SK-N-SH (cell line): ENCODE data around the gene CMC1. TPM values are rescaled to one million over a fixed set of nuclear protein-coding genes. Genes with fewer than 3 reads are reported as not detected.
A peak's percentile ranks its signal among the peaks of the same experiment; 100 is the strongest.

Experiments used
- CTCF ChIA-PET: fragments of 300-600, 350-600 bp; formaldehyde crosslinking; extraction: SDS; loops from one replicate; lab custom pipeline; 2021; lab: Yijun Ruan, JAX
- POLR2A ChIA-PET: fragments of 350-600 bp; sonication (Branson Sonifier 250); formaldehyde crosslinking; extraction: SDS; loops from one replicate; lab custom pipeline; 2020; ENCODE audit warnings: antibody characterized with exemption, inconsistent platforms; lab: Yijun Ruan, JAX
- DNase-seq: peaks from one replicate; pipeline ENCODE4 v3.0.0; 2012
- H2AFZ ChIP-seq: fragments of 200-600 bp; sonication (generic); 2 replicates; pipeline ENCODE4 v1.8.1; 2016; ENCODE audit warnings: antibody characterized with exemption, mild to moderate bottlenecking, low read depth
- H3F3A ChIP-seq: fragments of 200-600 bp; sonication (generic); replicated peaks from 2 replicates; pipeline ENCODE3; 2016; ENCODE audit warnings: antibody characterized with exemption, mild to moderate bottlenecking; ENCODE audit not compliant: insufficient read depth
- H3K27ac ChIP-seq, 2 experiments: fragments of 200-500 bp in 1 of 2; fragments of 200-600 bp in 1 of 2; sonication (Bioruptor generic) in 1 of 2; sonication (generic), shearing (Covaris generic) in 1 of 2; 2 replicates each; pipeline versions ENCODE4 v1.5.1 to v1.6.1; 2014 to 2016; ENCODE audit warnings: low read depth in 2 of 2, inconsistent platforms in 1 of 2, low read length in 1 of 2, mild to moderate bottlenecking in 1 of 2, mixed read lengths in 1 of 2
- H3K27me3 ChIP-seq: fragments of 200-600 bp; sonication (generic), shearing (Covaris generic); 2 replicates; pipeline ENCODE4 v1.6.1; 2016; ENCODE audit warnings: mixed run types; ENCODE audit not compliant: insufficient read depth
- H3K36me3 ChIP-seq, 2 experiments: fragments of 200-500 bp in 1 of 2; fragments of 200-600 bp in 1 of 2; sonication (Bioruptor generic) in 1 of 2; sonication (generic) in 1 of 2; replicated peaks in 1 of 2; 2 replicates each; pipeline versions ENCODE3 to v1.5.1; 2014 to 2016; ENCODE audit warnings: low read length in 1 of 2, mild to moderate bottlenecking in 1 of 2; ENCODE audit not compliant: insufficient read depth in 2 of 2, control insufficient read depth in 1 of 2
- H3K4me1 ChIP-seq, 2 experiments: fragments of 200-500 bp in 1 of 2; fragments of 200-600 bp in 1 of 2; sonication (Bioruptor generic) in 1 of 2; sonication (generic), shearing (Covaris generic) in 1 of 2; 2 replicates each; pipeline versions ENCODE4 v1.5.1 to v1.6.1; 2014 to 2016; ENCODE audit warnings: low read depth in 1 of 2, low read length in 1 of 2, mixed run types in 1 of 2; ENCODE audit not compliant: insufficient read depth in 2 of 2, control insufficient read depth in 1 of 2
- H3K4me2 ChIP-seq: fragments of 200-600 bp; sonication (generic), shearing (Covaris generic); 2 replicates; pipeline ENCODE4 v1.6.1; 2017; ENCODE audit warnings: mixed run types
- H3K4me3 ChIP-seq, 2 experiments: fragments of 200-500 bp in 1 of 2; fragments of 200-600 bp in 1 of 2; sonication (Bioruptor generic) in 1 of 2; sonication (generic), shearing (Covaris generic) in 1 of 2; 2 replicates each; pipeline versions ENCODE4 v1.5.1 to v1.8.1; 2014 to 2016; ENCODE audit warnings: low read depth in 2 of 2, inconsistent platforms in 1 of 2, low read length in 1 of 2, mild to moderate bottlenecking in 1 of 2, mixed read lengths in 1 of 2, moderate library complexity in 1 of 2
- H3K79me2 ChIP-seq: fragments of 200-600 bp; sonication (generic); 2 replicates; pipeline ENCODE4 v1.8.1; 2017; ENCODE audit warnings: mild to moderate bottlenecking; ENCODE audit not compliant: insufficient read depth
- H3K9ac ChIP-seq: fragments of 200-600 bp; sonication (generic); 2 replicates; pipeline ENCODE4 v1.6.1; 2017; ENCODE audit warnings: mixed run types
- H3K9me2 ChIP-seq: fragments of 200-600 bp; sonication (generic); 2 replicates; pipeline ENCODE4 v1.6.1; 2017; ENCODE audit warnings: mixed run types
- H3K9me3 ChIP-seq: fragments of 200-600 bp; sonication (generic); 2 replicates; pipeline ENCODE4 v1.6.1; 2017; ENCODE audit warnings: mixed run types, mild to moderate bottlenecking, moderate library complexity
- H4K20me1 ChIP-seq: fragments of 200-600 bp; sonication (generic); 2 replicates; pipeline ENCODE4 v1.6.1; 2017; ENCODE audit warnings: mild to moderate bottlenecking, mixed run types; ENCODE audit not compliant: insufficient read depth
- ELF1 ChIP-seq: IDR thresholded peaks from 2 replicates; pipeline ENCODE4 v1.4.0; 2012
- EZH2phosphoT487 ChIP-seq: fragments of 200-600 bp; sonication (generic); IDR thresholded peaks from 2 replicates; pipeline ENCODE4 v1.6.1; 2017; ENCODE audit warnings: low read depth, mixed run types, mild to moderate bottlenecking, antibody characterized with exemption, moderate library complexity, borderline replicate concordance
- FOSL2 ChIP-seq: IDR thresholded peaks from 2 replicates; pipeline ENCODE4 v1.4.0; 2012; ENCODE audit warnings: low read depth, mild to moderate bottlenecking, moderate library complexity, borderline replicate concordance
- FOXJ3 ChIP-seq: sonication (generic); formaldehyde crosslinking; IDR thresholded peaks from 2 replicates; pipeline ENCODE4 v1.5.1; 2020; ENCODE audit warnings: mild to moderate bottlenecking, missing genetic modification reagents
- FOXM1 ChIP-seq: IDR thresholded peaks from 2 replicates; pipeline ENCODE4 v1.4.0; 2012; ENCODE audit warnings: low read depth, mild to moderate bottlenecking
- GABPA ChIP-seq: IDR thresholded peaks from 2 replicates; pipeline ENCODE4 v1.4.0; 2012; ENCODE audit warnings: low read depth, mild to moderate bottlenecking
- IRF3 ChIP-seq: fragments of 150-350 bp; IDR thresholded peaks from 2 replicates; pipeline ENCODE4 v1.6.1; 2016; ENCODE audit warnings: mild to moderate bottlenecking, low read depth, low read length
- MXI1 ChIP-seq: IDR thresholded peaks from 2 replicates; pipeline ENCODE4 v1.6.1; 2012; ENCODE audit warnings: mild to moderate bottlenecking, low read depth, low read length, improper control_type of control experiment
- NFIC ChIP-seq: IDR thresholded peaks from 2 replicates; pipeline ENCODE4 v1.4.0; 2012; ENCODE audit warnings: borderline replicate concordance
- RAD21 ChIP-seq: IDR thresholded peaks from 2 replicates; pipeline ENCODE4 v1.6.1; 2012; ENCODE audit warnings: mild to moderate bottlenecking, low read length
- RFX5 ChIP-seq: IDR thresholded peaks from 2 replicates; pipeline ENCODE4 v1.6.1; 2012; ENCODE audit warnings: mild to moderate bottlenecking, improper control_type of control experiment, low read length
- TAF1 ChIP-seq: IDR thresholded peaks from 2 replicates; pipeline ENCODE4 v1.6.1; 2012; ENCODE audit warnings: low read depth, mild to moderate bottlenecking, low read length, moderate library complexity, borderline replicate concordance
- TCF12 ChIP-seq: IDR thresholded peaks from 2 replicates; pipeline ENCODE4 v1.4.0; 2012
- TEAD4 ChIP-seq: IDR thresholded peaks from 2 replicates; pipeline ENCODE4 v1.4.0; 2012; ENCODE audit warnings: mild to moderate bottlenecking, borderline replicate concordance; ENCODE audit not compliant: insufficient read depth
- YY1 ChIP-seq: IDR thresholded peaks from 2 replicates; pipeline ENCODE4 v1.4.0; 2012; ENCODE audit warnings: low read depth, mild to moderate bottlenecking
- WGBS: methylation state at CpG from one replicate; pipeline ENCODE4 v1.1.6; 2017; ENCODE audit warnings: low lambda C conversion rate; 5-methylcytosine and 5-hydroxymethylcytosine counted together
- polyA plus RNA-seq, 3 experiments: library from polyadenylated mRNA; depleted of rRNA; stranded (reverse); fragments of >200 nt; gene quantifications; 2 replicates each; pipeline ENCODE4 v1.2.3, GENCODE V29; 2012
- TF ChIP-seq, protein P1 (sequence below): IDR thresholded peaks from 2 replicates; pipeline ENCODE4; 2012

Gene CMC1
- polyA plus RNA-seq, 1 of the 3 experiments (the other 2 are of a cell fraction): 24.1 TPM

- CTCF ChIA-PET: interaction anchor here (1.0 to 2.9 kb wide), 5 partner anchors 8 to 43 kb away, joined by 3 to 11 read pairs (median 6); no protein-coding TSS in a partner anchor
- WGBS: 13% methylated on average over 16 of the region's 16 CpGs
Measured at GRCh38 chr3:28347374-28348264, 106.2 kb downstream of the CMC1 start.

DNA sequence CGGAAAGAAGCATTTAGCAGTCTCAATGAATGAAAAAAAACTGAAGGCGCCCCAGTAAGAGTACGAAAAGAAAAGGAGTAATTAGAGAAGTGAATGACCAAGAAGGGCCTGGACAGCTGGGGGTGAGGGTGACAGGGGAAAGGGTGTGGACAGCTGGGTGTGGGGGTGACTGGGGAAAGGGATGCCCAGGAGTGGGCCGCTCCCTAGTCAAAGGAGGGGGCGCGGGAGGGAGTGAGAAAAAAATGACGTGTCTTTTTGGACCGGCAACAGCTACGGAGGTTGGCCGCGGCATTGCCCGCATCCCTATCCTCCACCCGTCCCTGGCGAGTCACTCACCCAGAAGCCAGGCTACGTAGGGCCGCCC lies 106.8 kb downstream of the CMC1 start:
- DNase-seq: no peak
- peaks cover 67% of the 10 kb centered on the region for H3K79me2 ChIP-seq
- TF ChIP-seq TEAD4 (no peak), MXI1 (peak; percentile 4; the same call in 1 of the 2 replicates), ELF1 (no peak), FOSL2 (no peak), RAD21 (no peak)
- TF ChIP-seq, protein P1, sequence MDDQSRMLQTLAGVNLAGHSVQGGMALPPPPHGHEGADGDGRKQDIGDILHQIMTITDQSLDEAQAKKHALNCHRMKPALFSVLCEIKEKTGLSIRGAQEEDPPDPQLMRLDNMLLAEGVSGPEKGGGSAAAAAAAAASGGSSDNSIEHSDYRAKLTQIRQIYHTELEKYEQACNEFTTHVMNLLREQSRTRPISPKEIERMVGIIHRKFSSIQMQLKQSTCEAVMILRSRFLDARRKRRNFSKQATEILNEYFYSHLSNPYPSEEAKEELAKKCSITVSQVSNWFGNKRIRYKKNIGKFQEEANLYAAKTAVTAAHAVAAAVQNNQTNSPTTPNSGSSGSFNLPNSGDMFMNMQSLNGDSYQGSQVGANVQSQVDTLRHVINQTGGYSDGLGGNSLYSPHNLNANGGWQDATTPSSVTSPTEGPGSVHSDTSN: peak; percentile 28; the same call in 1 of the 2 replicates
- H3K4me2 ChIP-seq: peak overlapping the region; percentile 76
- H3F3A ChIP-seq: peaks cover 4% of the 10 kb centered on the region
- peak overlapping the region; percentile 86 for H2AFZ ChIP-seq
- ChIA-PET POLR2A (interaction anchor here (0.9 kb wide), 1 partner anchor 797 kb away, joined by 3 read pairs; no protein-coding TSS in a partner anchor), CTCF (interaction anchor here (0.9 to 2.9 kb wide), 6 partner anchors 9 to 44 kb away, joined by 3 to 11 read pairs (median 4); no protein-coding TSS in a partner anchor)
- H3K27ac ChIP-seq: peak overlapping the region; percentile 97 to 99
- peaks cover 6 to 29% of the 10 kb centered on the region in 2 experiments; a peak in 2 of 4 replicates for H3K4me1 ChIP-seq
- peaks cover 2 to 4% of the 10 kb centered on the region in 2 experiments for H3K36me3 ChIP-seq
- no peaks in the 10 kb centered on the region for H3K27me3 ChIP-seq
- peak overlapping the region; percentile 97 for H3K9ac ChIP-seq
- peak overlapping the region; percentile 88 to 93 for H3K4me3 ChIP-seq
- no peaks in the 10 kb centered on the region; the same call in 1 of the 2 replicates for H4K20me1 ChIP-seq
- WGBS: 2% methylated on average over 13 of the region's 16 CpGs
- no peaks in the 10 kb centered on the region for H3K9me3 ChIP-seq
- no peaks in the 10 kb centered on the region for H3K9me2 ChIP-seq

More at GRCh38 chr3:28347374-28348264, 106.2 kb downstream of the CMC1 start:
- no peak for TF ChIP-seq TCF12
- no peak for TF ChIP-seq IRF3
- no peak for TF ChIP-seq FOSL2
- TF ChIP-seq YY1: no peak
- TF ChIP-seq TAF1: no peak
- no peak for TF ChIP-seq RFX5
- no peak for TF ChIP-seq NFIC
- no peak for TF ChIP-seq FOXM1
- no peak for TF ChIP-seq GABPA
- no peak for TF ChIP-seq MXI1
- TF ChIP-seq EZH2phosphoT487: no peak
- no peak for TF ChIP-seq RAD21
- no peak for TF ChIP-seq FOXJ3
- H3K79me2 ChIP-seq: peaks cover 73% of the 10 kb centered on the region
- H3K9ac ChIP-seq: peak overlapping the region; percentile 97
- DNase-seq: no peak
- H3K4me2 ChIP-seq: peak overlapping the region; percentile 76
- peak overlapping the region; percentile 88 to 93 for H3K4me3 ChIP-seq
- no peaks in the 10 kb centered on the region; the same call in 1 of the 2 replicates for H4K20me1 ChIP-seq
- H2AFZ ChIP-seq: peak overlapping the region; percentile 86
- H3K9me2 ChIP-seq: no peaks in the 10 kb centered on the region
- peaks cover 6 to 30% of the 10 kb centered on the region in 2 experiments; a peak in 2 of 4 replicates for H3K4me1 ChIP-seq
- H3F3A ChIP-seq: peaks cover 4% of the 10 kb centered on the region
- H3K9me3 ChIP-seq: no peaks in the 10 kb centered on the region
- peak overlapping the region; percentile 97 to 99 for H3K27ac ChIP-seq
- H3K27me3 ChIP-seq: no peaks in the 10 kb centered on the region
- peaks cover 2 to 4% of the 10 kb centered on the region in 2 experiments for H3K36me3 ChIP-seq
- POLR2A ChIA-PET: no interaction called here
